C4-2B (cell line): Measurements from ENCODE around the gene OCA2.

Experiments used
- H3K27ac ChIP-seq: fragments of 450-650 bp; 2 replicates; pipeline ENCODE4 v1.5.1; 2017
- ZFX ChIP-seq: fragments of 450-650 bp; IDR thresholded peaks from 2 replicates; pipeline ENCODE4 v1.6.1; 2017
- TF ChIP-seq, protein P1 (sequence below): fragments of 450-650 bp; conservative IDR thresholded peaks from 2 replicates; pipeline ENCODE4 v1.5.1; 2017; ENCODE audit warnings: mild to moderate bottlenecking

Gene OCA2

DNA sequence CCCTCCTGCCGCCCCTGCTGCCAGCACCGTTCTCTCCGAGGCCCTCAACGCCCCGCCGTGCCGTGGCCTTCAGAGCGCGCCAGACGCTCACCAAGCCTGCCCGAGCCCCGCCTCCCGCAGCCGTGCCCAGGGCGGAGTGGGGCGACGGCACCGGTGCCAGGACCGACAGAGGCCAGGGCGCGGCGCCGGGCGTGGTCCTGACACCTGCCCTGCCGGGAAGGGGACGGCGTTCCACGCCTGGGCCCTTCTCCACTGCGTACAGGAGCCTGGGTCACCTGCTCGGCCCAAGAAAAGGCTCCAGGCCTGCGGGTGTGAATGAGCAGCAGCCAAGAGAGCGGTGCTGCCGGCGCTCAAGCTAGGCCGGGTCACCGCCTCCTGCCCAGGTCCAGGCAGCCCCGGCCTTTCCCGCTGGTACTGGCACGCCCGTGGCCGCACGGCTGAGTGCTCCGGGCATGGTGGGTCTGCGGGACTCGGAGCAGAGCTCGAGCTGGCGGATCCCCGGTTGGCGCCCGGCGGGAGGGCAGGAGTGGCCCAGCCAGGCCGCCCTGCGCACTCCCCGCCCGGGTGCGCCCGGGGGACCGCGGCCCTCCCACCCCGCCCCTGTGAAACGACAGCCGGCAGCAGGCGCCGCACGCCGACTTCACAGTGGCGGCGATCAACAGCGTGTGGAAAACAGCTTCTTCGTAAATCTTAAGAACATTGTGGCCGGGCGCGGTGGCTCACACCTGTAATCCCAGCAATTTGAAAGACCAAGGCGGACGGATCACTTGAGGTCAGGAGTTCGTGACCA is 4.2 kb downstream of the OCA2 start:
- TF ChIP-seq, protein P1, sequence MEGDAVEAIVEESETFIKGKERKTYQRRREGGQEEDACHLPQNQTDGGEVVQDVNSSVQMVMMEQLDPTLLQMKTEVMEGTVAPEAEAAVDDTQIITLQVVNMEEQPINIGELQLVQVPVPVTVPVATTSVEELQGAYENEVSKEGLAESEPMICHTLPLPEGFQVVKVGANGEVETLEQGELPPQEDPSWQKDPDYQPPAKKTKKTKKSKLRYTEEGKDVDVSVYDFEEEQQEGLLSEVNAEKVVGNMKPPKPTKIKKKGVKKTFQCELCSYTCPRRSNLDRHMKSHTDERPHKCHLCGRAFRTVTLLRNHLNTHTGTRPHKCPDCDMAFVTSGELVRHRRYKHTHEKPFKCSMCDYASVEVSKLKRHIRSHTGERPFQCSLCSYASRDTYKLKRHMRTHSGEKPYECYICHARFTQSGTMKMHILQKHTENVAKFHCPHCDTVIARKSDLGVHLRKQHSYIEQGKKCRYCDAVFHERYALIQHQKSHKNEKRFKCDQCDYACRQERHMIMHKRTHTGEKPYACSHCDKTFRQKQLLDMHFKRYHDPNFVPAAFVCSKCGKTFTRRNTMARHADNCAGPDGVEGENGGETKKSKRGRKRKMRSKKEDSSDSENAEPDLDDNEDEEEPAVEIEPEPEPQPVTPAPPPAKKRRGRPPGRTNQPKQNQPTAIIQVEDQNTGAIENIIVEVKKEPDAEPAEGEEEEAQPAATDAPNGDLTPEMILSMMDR = no peak
- no peak for TF ChIP-seq ZFX
- no peak overlapping the region for H3K27ac ChIP-seq

DNA sequence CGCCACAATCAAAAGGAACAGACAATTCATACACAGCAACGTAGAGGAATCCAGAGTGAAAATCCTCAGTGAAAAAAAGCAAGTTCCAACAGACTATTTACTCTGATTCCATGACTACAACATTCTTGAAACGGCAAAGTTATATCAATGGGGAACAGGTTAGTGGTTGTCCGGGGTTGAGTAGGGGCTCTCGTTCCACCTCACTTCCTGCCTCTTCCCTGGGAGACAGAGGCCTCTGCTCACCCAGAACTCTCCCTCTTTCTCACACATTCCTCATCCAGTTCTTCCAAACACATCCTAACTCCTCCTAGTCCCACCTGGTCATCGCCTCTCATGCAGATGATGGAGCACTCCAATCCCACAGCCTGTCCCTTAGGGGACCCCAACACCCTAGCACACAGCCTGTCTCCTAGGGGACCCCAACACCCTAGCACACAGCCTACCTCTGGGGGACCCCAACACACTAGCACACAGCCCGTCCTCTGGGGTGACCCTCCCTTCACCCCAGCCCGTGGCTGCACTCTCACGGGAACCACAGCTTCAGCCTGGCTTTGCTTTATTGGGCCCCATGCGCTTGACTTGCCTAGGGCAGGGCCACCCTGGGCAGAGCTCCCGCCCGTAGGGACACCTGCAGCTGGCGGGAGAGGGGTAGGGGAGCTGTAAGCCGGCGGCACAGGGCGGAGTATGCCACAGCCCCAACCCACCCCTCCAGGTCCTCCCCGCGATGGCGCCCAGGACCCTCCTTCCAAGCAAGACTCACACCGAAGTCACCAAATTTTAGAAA is 5.2 kb downstream of the OCA2 start:
- no peak overlapping the region for H3K27ac ChIP-seq
- TF ChIP-seq, protein P1 = no peak
- TF ChIP-seq ZFX = no peak

DNA sequence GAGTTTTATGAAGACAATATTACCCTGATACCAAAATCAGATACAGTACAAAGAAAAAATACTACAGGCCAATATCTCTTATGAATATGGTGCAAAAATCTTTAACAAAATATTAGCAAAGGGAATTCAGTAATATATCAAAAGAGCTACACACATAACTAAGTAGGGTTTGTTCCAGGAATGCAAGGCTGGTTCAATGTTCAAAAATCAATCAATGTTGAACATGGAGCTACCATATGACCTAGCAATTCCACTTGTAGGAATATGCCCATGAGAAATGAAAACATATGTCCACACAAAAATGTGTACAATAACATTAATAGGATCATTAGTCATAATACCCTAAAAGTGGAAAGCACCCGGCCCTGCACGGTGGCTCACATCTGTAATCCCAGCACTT is 7.8 kb downstream of the OCA2 start:
- no peak for TF ChIP-seq ZFX
- TF ChIP-seq, protein P1 = no peak
- no peak overlapping the region for H3K27ac ChIP-seq

DNA sequence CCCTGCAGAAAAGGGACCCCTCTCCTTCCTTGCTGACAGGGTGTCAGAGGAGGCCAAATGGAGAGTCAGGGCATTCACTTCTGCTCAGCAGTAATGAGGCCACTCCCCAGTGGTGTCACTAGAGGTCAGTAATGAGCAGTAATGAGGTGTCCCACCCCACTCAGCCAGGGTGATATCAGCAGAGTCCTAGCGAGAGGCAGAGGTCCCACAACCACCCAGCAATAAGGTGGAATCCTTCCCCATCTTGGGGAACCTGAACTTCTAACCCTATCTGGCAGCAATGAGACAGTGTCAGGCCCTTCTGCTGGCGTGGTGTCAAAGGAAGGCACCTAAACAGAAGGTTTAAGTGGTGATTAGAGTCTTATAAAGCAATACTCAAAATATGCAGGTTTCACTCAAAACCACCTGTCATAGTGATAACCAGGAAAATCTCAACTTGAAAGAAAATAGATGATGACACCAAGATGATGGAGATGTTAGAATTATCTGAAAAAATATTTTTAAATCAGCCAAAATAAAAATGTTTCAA is 12.9 kb downstream of the OCA2 start:
- TF ChIP-seq, protein P1 = peak; percentile 88
- TF ChIP-seq ZFX = no peak

DNA sequence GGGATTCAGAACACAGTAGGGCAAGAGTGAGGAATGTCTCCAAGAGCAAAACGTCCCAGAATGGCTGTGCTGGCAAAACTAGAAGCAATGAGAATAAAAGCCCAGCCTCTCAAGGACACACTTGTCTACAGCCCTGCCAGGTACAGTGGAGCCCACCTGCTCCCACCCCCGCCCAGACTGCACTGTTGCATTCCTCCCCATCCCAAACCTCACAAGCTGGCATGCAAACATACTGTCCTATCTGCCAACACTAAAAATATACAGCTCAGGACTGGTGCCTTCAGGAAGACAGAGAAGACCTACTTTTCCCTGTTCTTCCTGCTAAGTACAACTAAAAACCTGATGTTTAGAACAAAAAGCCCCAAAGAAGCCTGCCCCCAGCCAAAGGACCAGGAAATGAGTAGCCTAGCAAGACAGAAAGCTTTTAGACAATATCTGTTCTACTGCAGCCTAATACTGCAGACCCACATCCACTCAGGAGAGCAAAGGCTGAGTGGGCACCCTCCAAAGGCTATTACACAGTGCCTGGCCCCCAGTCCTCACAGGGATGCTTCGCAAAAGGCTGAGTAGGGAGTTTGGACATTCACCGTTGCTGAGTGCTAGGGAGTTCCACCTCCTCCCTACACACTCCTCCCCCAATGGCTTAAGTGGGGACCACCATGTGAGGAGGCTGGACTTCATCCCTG is 13.5 kb downstream of the OCA2 start:
- no peak overlapping the region for H3K27ac ChIP-seq
- no peak for TF ChIP-seq ZFX
- TF ChIP-seq, protein P1 = no peak

More for the DNA sequence above, 12.9 kb downstream of the OCA2 start:
- H3K27ac ChIP-seq = no peak overlapping the region

DNA sequence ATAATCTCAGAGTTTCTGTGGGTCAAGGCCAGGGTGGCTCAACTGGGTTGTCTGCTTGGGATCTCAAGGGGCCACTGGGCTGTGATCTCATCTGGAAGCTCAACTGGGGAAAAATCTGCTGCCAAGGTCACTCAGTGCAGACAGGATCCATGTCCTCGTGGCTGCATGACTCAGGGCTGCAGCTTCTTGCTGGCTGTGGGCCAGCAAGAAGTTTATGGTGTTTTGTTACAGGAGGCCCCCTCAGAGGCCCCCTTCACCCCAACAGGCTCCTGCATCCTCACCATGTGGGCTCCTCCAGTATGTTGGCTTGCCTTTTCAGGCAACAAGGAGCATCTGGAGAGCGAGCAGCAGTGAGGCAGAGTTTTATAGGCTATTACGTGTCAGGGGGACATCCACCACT is 14.6 kb downstream of the OCA2 start:
- TF ChIP-seq, protein P1 = no peak
- TF ChIP-seq ZFX = no peak
- no peak overlapping the region for H3K27ac ChIP-seq
